Nephron (organoid): ENCODE measurements around the gene LCOR.

ENCODE experiments used
- H3K27ac Mint-ChIP-seq, 3 experiments: 2 replicates each; pipeline ENCODE4 v1.8.0; 2020; ENCODE audit warnings: mixed read lengths in 3 of 3, mild to moderate bottlenecking in 2 of 3, moderate library complexity in 1 of 3
- H3K27me3 Mint-ChIP-seq: 2 replicates; pipeline ENCODE4 v1.8.0; 2021; ENCODE audit warnings: low read depth, mild to moderate bottlenecking, moderate library complexity, mixed read lengths
- H3K36me3 Mint-ChIP-seq: 2 replicates; pipeline ENCODE4 v1.8.0; 2020; ENCODE audit warnings: low read depth, mixed read lengths
- H3K4me1 Mint-ChIP-seq: 2 replicates; pipeline ENCODE4 v1.8.0; 2020; ENCODE audit warnings: mixed read lengths
- H3K4me3 Mint-ChIP-seq, 3 experiments: 2 replicates each; pipeline ENCODE4 v1.8.0; 2020; ENCODE audit warnings: mild to moderate bottlenecking in 3 of 3, mixed read lengths in 3 of 3, moderate library complexity in 2 of 3
- H3K9me3 Mint-ChIP-seq: 2 replicates; pipeline ENCODE4 v1.8.0; 2020; ENCODE audit warnings: mixed read lengths
- TF ChIP-seq, protein P1 (sequence below), 3 experiments: fragments of 200-600 bp; sonication (generic); IDR thresholded peaks; one replicate each; pipeline ENCODE4 v1.5.0; 2021; ENCODE audit warnings: antibody characterized with exemption in 3 of 3; ENCODE audit not compliant: unreplicated experiment in 3 of 3

LCOR gene

DNA sequence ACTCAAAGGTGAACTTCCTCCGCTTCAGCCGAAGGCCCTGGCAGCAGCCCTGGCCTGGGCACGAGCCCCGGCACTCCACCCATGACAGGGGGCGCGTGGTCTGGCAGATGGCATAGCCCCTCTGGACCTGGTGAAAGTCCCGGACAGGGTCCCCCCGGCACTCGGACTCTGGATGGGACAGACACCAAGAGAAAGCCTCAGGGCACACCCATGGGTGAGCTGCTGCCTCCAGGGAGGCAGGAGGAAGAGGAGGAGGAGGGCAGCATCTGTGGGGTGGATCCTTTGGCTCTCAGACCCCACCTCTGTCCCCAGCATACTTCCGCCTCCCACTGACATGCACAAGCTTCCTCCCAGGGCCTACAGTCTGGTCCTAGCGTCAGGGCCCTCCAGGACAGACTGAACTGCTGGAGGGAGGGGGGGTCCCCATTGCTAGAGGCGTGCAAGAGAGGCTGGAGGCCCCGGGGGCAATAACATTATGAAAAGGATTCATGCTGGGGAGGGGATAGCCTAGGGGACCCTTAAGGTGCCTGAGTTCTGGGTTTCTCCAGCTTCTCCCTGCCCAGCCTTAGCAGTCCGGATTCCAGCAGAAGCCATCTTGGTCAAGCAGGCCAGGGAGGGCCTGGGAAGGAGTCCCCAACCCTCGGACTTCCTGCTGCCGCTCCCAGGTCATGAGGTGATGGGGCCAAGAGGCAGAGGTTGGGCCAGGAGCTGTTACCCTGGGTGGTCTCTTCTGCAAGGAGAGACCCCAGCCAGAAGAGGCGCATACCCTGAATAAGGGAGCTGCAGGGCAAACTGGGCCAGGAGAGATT is 169.3 kb downstream of the LCOR start:
- TF ChIP-seq, protein P1, sequence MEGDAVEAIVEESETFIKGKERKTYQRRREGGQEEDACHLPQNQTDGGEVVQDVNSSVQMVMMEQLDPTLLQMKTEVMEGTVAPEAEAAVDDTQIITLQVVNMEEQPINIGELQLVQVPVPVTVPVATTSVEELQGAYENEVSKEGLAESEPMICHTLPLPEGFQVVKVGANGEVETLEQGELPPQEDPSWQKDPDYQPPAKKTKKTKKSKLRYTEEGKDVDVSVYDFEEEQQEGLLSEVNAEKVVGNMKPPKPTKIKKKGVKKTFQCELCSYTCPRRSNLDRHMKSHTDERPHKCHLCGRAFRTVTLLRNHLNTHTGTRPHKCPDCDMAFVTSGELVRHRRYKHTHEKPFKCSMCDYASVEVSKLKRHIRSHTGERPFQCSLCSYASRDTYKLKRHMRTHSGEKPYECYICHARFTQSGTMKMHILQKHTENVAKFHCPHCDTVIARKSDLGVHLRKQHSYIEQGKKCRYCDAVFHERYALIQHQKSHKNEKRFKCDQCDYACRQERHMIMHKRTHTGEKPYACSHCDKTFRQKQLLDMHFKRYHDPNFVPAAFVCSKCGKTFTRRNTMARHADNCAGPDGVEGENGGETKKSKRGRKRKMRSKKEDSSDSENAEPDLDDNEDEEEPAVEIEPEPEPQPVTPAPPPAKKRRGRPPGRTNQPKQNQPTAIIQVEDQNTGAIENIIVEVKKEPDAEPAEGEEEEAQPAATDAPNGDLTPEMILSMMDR (IDR thresholded peaks at IDR 0.05; ENCODE audit: unreplicated experiment in 3 of 3), result no peak
- peaks cover 5% of the 10 kb centered on the region for H3K27me3 Mint-ChIP-seq
- no peaks in the 10 kb centered on the region for H3K4me1 Mint-ChIP-seq
- H3K4me3 Mint-ChIP-seq, result no peak overlapping the region
- peaks cover 3% of the 10 kb centered on the region for H3K9me3 Mint-ChIP-seq
- no peaks in the 10 kb centered on the region for H3K36me3 Mint-ChIP-seq
- no peak overlapping the region for H3K27ac Mint-ChIP-seq

DNA sequence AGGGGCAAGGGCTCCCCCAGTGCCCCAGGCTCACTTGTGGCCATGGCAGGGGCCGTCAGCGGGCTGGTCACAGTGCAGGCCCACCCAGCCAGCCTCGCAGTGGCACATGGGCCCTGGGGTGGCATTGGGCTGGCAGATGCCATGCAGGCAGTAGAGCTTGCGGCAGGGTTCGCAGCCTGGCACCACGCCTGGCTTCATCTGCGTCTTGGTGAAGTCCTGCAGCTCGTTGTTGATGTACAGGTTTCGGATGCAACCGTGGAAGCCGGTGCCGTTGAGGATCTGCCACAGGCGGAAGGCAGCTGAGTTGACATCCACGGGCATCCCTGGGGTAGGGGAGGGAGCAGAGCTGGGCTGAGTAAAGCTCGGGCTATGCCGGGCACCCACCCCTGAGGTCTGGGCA is 170.6 kb downstream of the LCOR start:
- H3K4me3 Mint-ChIP-seq, result no peak overlapping the region
- H3K4me1 Mint-ChIP-seq, result no peaks in the 10 kb centered on the region
- TF ChIP-seq, protein P1 (IDR thresholded peaks at IDR 0.05; ENCODE audit: unreplicated experiment in 3 of 3), result no peak
- H3K27ac Mint-ChIP-seq, result no peak overlapping the region
- peaks cover 5% of the 10 kb centered on the region for H3K27me3 Mint-ChIP-seq
- H3K9me3 Mint-ChIP-seq, result peaks cover 15% of the 10 kb centered on the region
- H3K36me3 Mint-ChIP-seq, result peaks cover 11% of the 10 kb centered on the region

DNA sequence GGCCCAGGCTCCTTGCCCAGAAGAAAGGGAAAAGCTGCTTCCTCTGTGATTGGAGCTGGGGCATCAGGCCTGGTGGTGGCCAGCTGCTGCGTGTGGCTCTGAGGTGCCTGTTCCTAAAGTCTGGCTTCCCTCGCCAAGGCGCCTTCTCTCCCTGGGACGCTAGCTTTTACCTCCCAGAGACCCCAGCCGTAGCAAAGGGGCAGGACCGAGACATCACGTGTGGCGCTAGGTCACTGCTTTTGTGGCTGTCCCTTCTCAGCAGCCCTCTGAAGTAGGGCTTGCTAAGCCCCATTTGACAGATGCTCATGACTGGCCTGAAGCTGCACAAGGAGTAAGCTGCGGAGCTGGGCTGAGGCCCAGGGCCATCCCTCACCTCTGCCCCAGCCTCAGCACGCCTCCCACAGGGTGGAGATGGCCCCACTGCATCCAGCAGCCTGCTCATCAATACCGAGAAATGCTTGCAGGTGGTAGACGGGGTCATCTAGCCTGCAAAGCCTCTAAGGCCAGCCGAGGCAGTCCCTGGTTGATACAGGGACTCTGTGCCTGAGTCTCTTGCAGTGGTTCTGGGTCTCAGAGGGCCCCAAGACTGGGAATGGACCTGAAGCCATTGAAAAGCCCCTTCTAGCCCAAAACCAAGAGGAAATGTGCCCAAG is 171.2 kb downstream of the LCOR start:
- Mint-ChIP-seq H3K4me1 (no peaks in the 10 kb centered on the region), H3K9me3 (peaks cover 18% of the 10 kb centered on the region), H3K27ac (no peak overlapping the region), H3K36me3 (peaks cover 11% of the 10 kb centered on the region), H3K4me3 (no peak overlapping the region), H3K27me3 (peaks cover 5% of the 10 kb centered on the region)
- TF ChIP-seq, protein P1 (IDR thresholded peaks at IDR 0.05; ENCODE audit: unreplicated experiment in 3 of 3), result no peak

DNA sequence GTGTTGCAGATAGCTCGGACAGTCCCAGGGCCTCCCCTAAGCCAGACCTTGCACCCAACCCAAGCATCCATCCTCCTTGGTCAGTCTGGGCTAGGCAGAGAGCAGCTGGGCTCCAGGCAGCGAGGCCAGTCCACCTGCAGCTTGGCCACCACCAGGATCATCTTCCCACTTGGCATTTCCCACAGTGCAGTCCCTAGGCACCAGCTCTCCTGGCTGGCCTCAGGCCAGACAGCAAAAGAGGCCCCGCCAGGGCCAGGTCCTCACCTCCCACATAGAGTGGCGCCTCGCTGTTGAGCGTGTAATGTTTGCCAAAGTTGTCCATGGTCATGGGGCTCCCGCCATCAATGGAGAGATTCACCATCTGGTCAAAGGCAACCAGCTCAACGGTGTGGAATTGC is 171.7 kb downstream of the LCOR start:
- Mint-ChIP-seq H3K4me3 (no peak overlapping the region), H3K4me1 (no peaks in the 10 kb centered on the region), H3K27ac (no peak overlapping the region), H3K27me3 (peaks cover 5% of the 10 kb centered on the region), H3K9me3 (peaks cover 18% of the 10 kb centered on the region), H3K36me3 (peaks cover 11% of the 10 kb centered on the region)
- TF ChIP-seq, protein P1 (IDR thresholded peaks at IDR 0.05; ENCODE audit: unreplicated experiment in 3 of 3), result no peak

DNA sequence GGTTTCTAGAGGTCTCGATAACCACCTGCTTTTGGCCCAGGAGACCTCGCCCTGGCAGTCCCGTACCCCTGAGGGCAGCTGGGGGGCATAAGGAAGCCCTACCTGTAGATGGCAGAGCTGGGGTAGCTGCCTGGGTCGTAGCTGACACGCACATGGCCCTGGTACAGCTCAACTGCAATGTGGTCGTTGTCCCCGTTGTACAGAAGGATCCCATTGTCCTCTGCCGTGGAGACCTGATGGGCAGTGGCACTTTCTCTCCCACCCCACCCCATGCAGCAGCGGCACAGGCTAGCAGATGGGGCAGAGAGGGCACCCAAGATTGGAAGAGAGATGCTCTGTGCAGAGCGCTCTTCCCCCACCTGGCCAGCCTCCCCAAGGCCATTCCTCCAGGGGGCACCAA is 172.5 kb downstream of the LCOR start:
- Mint-ChIP-seq H3K27me3 (peaks cover 5% of the 10 kb centered on the region), H3K4me3 (no peak overlapping the region), H3K36me3 (peaks cover 11% of the 10 kb centered on the region), H3K4me1 (no peaks in the 10 kb centered on the region), H3K27ac (no peak overlapping the region), H3K9me3 (peaks cover 18% of the 10 kb centered on the region)
- TF ChIP-seq, protein P1 (IDR thresholded peaks at IDR 0.05; ENCODE audit: unreplicated experiment in 3 of 3), result no peak
